Measurements from ENCODE around the gene TPSD1.
"Not testable (repeated sequence)": the region's sequence is repeated elsewhere in the genome, so short reads cannot be mapped to it uniquely, and the experiment has no call there.

GRCh38 chr16:1238909-1239308 lies 17.0 kb upstream of the TPSD1 start:
- TF ChIP-seq POLR2A, CTCF (IDR thresholded peaks at IDR 0.05): not testable (repeated sequence)

All from uterus (tissue), 2 donors.